Measurements from ENCODE around the gene IL6ST.
"Not testable (repeated sequence)": the region's sequence is repeated elsewhere in the genome, so short reads cannot be mapped to it uniquely, and the experiment has no call there.

The IL6ST gene

GRCh38 chr5:55989860-55990259 is 4.9 kb downstream of the IL6ST start:
- no peak overlapping the region for H3K27ac ChIP-seq (ENCODE audit: low read depth, low read length)
- H3K4me3 ChIP-seq (ENCODE audit: low read length), result no peak overlapping the region
- H3K79me2 ChIP-seq (ENCODE audit: control insufficient read depth, low read length), result peaks cover 73% of the 10 kb centered on the region
- H3K9me3 ChIP-seq (ENCODE audit: control insufficient read depth, insufficient read depth, low read length), result peaks cover 7% of the 10 kb centered on the region
- H3K4me2 ChIP-seq (ENCODE audit: low read length), result no peak overlapping the region
- H3K36me3 ChIP-seq (ENCODE audit: control insufficient read depth, low read length), result peaks cover 9% of the 10 kb centered on the region
- peaks cover 5% of the 10 kb centered on the region; the same call in 1 of the 2 replicates for H3F3A ChIP-seq (ENCODE audit: control insufficient read depth, insufficient read depth)
- peaks cover 10% of the 10 kb centered on the region for H3K4me1 ChIP-seq (ENCODE audit: control insufficient read depth, low read length)
- TF ChIP-seq CTCF (IDR thresholded peaks at IDR 0.05; ENCODE audit: low read depth, low read length, poor library complexity, severe bottlenecking), result no peak
- no peak for TF ChIP-seq EZH2phosphoT487 (IDR thresholded peaks at IDR 0.05; ENCODE audit: borderline replicate concordance, low read length)
- no peaks in the 10 kb centered on the region for H3K27me3 ChIP-seq (ENCODE audit: control insufficient read depth, low read length)
- no peaks in the 10 kb centered on the region for H3K9me2 ChIP-seq (replicated peaks; ENCODE audit: control insufficient read depth, low read length)
- 0 out of 2 replicates have a peak, but pooled peaks cover 3% of the 10 kb centered on the region for H4K20me1 ChIP-seq (ENCODE audit: control insufficient read depth, insufficient read depth, low read depth, low read length)

- Histone ChIP-seq H3K79me2 (ENCODE audit: control insufficient read depth, low read length) (peaks cover 67% of the 10 kb centered on the region), H4K20me1 (ENCODE audit: control insufficient read depth, insufficient read depth, low read depth, low read length) (0 out of 2 replicates have a peak, but pooled peaks cover 3% of the 10 kb centered on the region), H3K36me3 (ENCODE audit: control insufficient read depth, low read length) (peaks cover 9% of the 10 kb centered on the region), H3K9me3 (ENCODE audit: control insufficient read depth, insufficient read depth, low read length) (peaks cover 7% of the 10 kb centered on the region), H3K27me3 (ENCODE audit: control insufficient read depth, low read length) (no peaks in the 10 kb centered on the region), H3K4me1 (ENCODE audit: control insufficient read depth, low read length) (peaks cover 10% of the 10 kb centered on the region), H3K27ac (ENCODE audit: low read depth, low read length) (no peak overlapping the region), H3K9me2 (replicated peaks; ENCODE audit: control insufficient read depth, low read length) (no peaks in the 10 kb centered on the region), H3K4me2 (ENCODE audit: low read length) (no peak overlapping the region), H3K4me3 (ENCODE audit: low read length) (no peak overlapping the region), H3F3A (ENCODE audit: control insufficient read depth, insufficient read depth) (peaks cover 5% of the 10 kb centered on the region; the same call in 1 of the 2 replicates)
- TF ChIP-seq EZH2phosphoT487 (IDR thresholded peaks at IDR 0.05; ENCODE audit: borderline replicate concordance, low read length), result no peak
- no peak for TF ChIP-seq CTCF (IDR thresholded peaks at IDR 0.05; ENCODE audit: low read depth, low read length, poor library complexity, severe bottlenecking)
Measured at GRCh38 chr5:55988979-55989638, 5.7 kb downstream of the IL6ST start.

GRCh38 chr5:55988428-55988827 is 6.3 kb downstream of the IL6ST start:
- not testable (repeated sequence) for H3K4me3 ChIP-seq (ENCODE audit: low read length); H3F3A ChIP-seq (ENCODE audit: control insufficient read depth, insufficient read depth); H4K20me1 ChIP-seq (ENCODE audit: control insufficient read depth, insufficient read depth, low read depth, low read length); H3K36me3 ChIP-seq (ENCODE audit: control insufficient read depth, low read length); H3K9me2 ChIP-seq (replicated peaks; ENCODE audit: control insufficient read depth, low read length); H3K4me2 ChIP-seq (ENCODE audit: low read length); H3K27ac ChIP-seq (ENCODE audit: low read depth, low read length); H3K9me3 ChIP-seq (ENCODE audit: control insufficient read depth, insufficient read depth, low read length); H3K4me1 ChIP-seq (ENCODE audit: control insufficient read depth, low read length); H3K27me3 ChIP-seq (ENCODE audit: control insufficient read depth, low read length)
- H3K79me2 ChIP-seq (ENCODE audit: control insufficient read depth, low read length), result peaks cover 60% of the 10 kb centered on the region

GRCh38 chr5:55986931-55987330 is 7.8 kb downstream of the IL6ST start:
- no peak overlapping the region for H3K27ac ChIP-seq (ENCODE audit: low read depth, low read length)
- no peak overlapping the region for H3K4me3 ChIP-seq (ENCODE audit: low read length)
- peaks cover 9% of the 10 kb centered on the region for H3K36me3 ChIP-seq (ENCODE audit: control insufficient read depth, low read length)
- H3K9me2 ChIP-seq (replicated peaks; ENCODE audit: control insufficient read depth, low read length), result no peaks in the 10 kb centered on the region
- peaks cover 7% of the 10 kb centered on the region for H3K9me3 ChIP-seq (ENCODE audit: control insufficient read depth, insufficient read depth, low read length)
- H3K4me2 ChIP-seq (ENCODE audit: low read length), result no peak overlapping the region
- H3F3A ChIP-seq (ENCODE audit: control insufficient read depth, insufficient read depth), result no peaks in the 10 kb centered on the region; the same call in 1 of the 2 replicates
- TF ChIP-seq CTCF (IDR thresholded peaks at IDR 0.05; ENCODE audit: low read depth, low read length, poor library complexity, severe bottlenecking) (no peak), EZH2phosphoT487 (IDR thresholded peaks at IDR 0.05; ENCODE audit: borderline replicate concordance, low read length) (no peak)
- H3K4me1 ChIP-seq (ENCODE audit: control insufficient read depth, low read length), result no peaks in the 10 kb centered on the region
- H3K79me2 ChIP-seq (ENCODE audit: control insufficient read depth, low read length), result peaks cover 45% of the 10 kb centered on the region
- no peaks in the 10 kb centered on the region for H3K27me3 ChIP-seq (ENCODE audit: control insufficient read depth, low read length)
- H4K20me1 ChIP-seq (ENCODE audit: control insufficient read depth, insufficient read depth, low read depth, low read length), result 0 out of 2 replicates have a peak, but pooled peaks cover 3% of the 10 kb centered on the region

All from DOHH2 (cell line).